NCI-H510A treated with DMSO at 0.1 percent for 48 hours (cell line): ENCODE data around the gene FRMPD4.

Experiments used
- DNase-seq: peaks from one replicate; lab custom pipeline; 2025; lab: John Stamatoyannopoulos, UW

FRMPD4 gene

DNA sequence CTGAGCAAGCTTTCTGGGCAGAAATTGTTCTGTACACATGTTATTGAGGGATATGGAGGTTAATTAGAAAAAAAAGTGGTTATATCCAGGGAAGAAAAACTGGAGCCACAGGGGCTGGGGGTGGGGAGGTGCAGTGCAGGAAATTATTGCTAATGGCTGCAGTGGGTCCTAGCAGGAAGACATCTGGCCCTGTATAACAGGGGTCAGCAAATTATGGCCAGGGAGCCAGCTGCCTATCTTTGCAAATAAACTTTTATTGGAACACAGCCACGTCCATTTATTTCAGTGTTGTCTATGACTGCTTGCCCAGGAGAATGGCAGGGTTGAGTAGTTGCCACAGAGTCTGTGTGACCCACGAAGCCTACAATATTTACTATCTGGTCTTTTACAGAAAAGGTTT lies 629.6 kb downstream of the FRMPD4 start:
- DNase-seq: peak; percentile 4

DNA sequence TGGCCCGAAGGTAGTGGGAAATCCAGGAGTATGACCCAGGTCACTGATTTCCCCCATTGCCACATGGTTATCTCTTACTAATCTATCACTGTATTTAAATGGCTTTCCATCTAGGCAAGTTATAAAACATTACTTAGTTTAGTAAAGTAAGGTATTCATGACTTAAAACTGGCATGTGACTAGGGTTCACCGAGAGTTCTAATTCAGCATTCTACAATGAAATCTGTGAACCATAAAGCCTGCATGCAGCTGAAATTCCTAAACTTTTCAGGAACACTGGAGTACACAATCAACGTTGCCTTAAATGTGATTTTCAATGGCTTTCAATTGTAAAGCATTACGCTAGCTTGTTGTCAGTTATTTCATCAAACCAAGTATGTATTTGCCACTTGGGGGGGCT lies 630.2 kb downstream of the FRMPD4 start:
- no peak for DNase-seq

DNA sequence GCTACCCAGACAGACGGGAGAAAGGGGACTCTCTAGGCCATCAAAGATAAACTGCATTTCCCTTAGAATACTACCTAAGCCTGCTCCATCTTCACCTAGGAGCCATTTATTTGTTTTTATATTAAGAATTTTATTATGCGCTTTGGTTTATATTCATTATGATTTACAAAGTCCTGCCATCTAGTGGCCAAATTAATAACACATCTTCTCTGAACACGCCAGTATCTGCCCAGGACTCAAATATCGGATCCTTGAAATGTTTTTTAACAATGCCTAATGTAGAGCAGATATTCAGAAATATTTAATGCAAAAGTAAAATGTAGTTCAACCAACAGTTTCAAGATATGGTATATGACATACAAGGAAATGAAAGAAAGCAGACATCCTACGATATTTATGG lies 632.2 kb downstream of the FRMPD4 start:
- peak; percentile 40 for DNase-seq

DNA sequence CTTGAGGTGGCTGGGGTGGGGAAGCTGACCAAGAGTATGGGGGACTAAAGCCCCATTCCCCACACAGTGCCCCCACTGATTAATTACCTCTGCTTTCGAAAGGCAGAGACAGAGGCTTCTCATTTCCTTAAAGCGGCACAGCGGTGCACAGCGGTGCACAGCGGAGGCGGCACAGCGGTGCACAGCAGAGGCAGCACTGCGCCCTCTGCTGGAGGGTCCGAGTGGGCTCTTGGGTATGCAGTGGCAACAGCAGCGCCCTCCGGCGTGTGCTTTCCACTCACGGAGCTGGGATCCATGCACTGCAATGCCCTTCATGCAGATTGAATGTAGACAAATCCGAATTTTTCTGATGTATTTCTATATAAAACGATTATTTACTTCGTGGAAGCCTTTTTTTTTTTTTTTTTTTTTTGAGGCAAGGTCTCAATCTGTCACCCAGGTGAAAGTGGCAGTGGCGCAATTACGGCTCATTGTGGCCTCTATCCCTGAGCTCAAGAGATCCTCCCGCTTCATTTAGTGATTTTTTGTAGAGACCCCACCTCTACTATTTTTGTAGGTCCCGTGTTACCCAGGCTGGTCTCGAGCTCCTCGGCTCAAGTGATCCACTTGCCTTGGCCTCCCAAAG lies 633.3 kb downstream of the FRMPD4 start:
- DNase-seq: no peak
